Hepatocyte (in vitro differentiated cells): ENCODE measurements around the gene BCOR. TPM values are rescaled to one million over a fixed set of nuclear protein-coding genes. Genes with fewer than 3 reads are reported as not detected.

Source experiments
- DNase-seq: peaks from one replicate; pipeline ENCODE4 v3.0.0-alpha.2; 2016; ENCODE audit warnings: low spot score
- H2AFZ ChIP-seq: fragments of 200-600 bp; sonication (generic); 2 replicates; pipeline ENCODE4 v1.6.0; 2016; ENCODE audit warnings: antibody characterized with exemption, mild to moderate bottlenecking
- H3K27ac ChIP-seq: fragments of 200-600 bp; sonication (generic); 2 replicates; pipeline ENCODE4 v1.5.1; 2016; ENCODE audit warnings: mild to moderate bottlenecking
- H3K27me3 ChIP-seq: fragments of 200-600 bp; sonication (generic); 2 replicates; pipeline ENCODE4 v1.6.1; 2016
- H3K36me3 ChIP-seq: fragments of 200-600 bp; sonication (generic); replicated peaks from 2 replicates; pipeline ENCODE4 v1.5.1; 2016; ENCODE audit warnings: low read depth; ENCODE audit not compliant: insufficient read depth
- H3K4me1 ChIP-seq: fragments of 200-600 bp; sonication (generic); 2 replicates; pipeline ENCODE4 v1.5.1; 2016; ENCODE audit warnings: mild to moderate bottlenecking, moderate library complexity; ENCODE audit not compliant: insufficient read depth
- H3K4me2 ChIP-seq: fragments of 200-600 bp; sonication (generic); 2 replicates; pipeline ENCODE4 v1.6.0; 2016
- H3K4me3 ChIP-seq: fragments of 200-600 bp; sonication (generic); 2 replicates; pipeline ENCODE4 v1.5.1; 2016; ENCODE audit warnings: mild to moderate bottlenecking
- H3K79me2 ChIP-seq: fragments of 200-600 bp; sonication (generic); 2 replicates; pipeline ENCODE4 v1.6.0; 2017; ENCODE audit warnings: mild to moderate bottlenecking
- H3K9me2 ChIP-seq: fragments of 200-600 bp; sonication (generic); replicated peaks from 2 replicates; pipeline ENCODE4 v1.6.0; 2017; ENCODE audit warnings: mild to moderate bottlenecking; ENCODE audit not compliant: insufficient read depth
- H3K9me3 ChIP-seq: fragments of 200-600 bp; sonication (generic); 2 replicates; pipeline ENCODE4 v1.5.1; 2016; ENCODE audit warnings: low read depth, mild to moderate bottlenecking
- H4K20me1 ChIP-seq: fragments of 200-600 bp; sonication (generic); 2 replicates; pipeline ENCODE4 v1.6.0; 2016; ENCODE audit warnings: mild to moderate bottlenecking; ENCODE audit not compliant: insufficient read depth, poor library complexity, severe bottlenecking
- CTCF ChIP-seq: fragments of 200-600 bp; sonication (generic); IDR thresholded peaks from 2 replicates; pipeline ENCODE4 v1.5.1; 2016; ENCODE audit warnings: antibody characterized with exemption, mild to moderate bottlenecking; ENCODE audit not compliant: poor library complexity
- EZH2 ChIP-seq: fragments of 200-600 bp; sonication (generic); IDR thresholded peaks from 2 replicates; pipeline ENCODE4 v1.6.1; 2016; ENCODE audit warnings: antibody characterized with exemption, mild to moderate bottlenecking, borderline replicate concordance
- EZH2phosphoT487 ChIP-seq: fragments of 200-600 bp; sonication (generic); IDR thresholded peaks from one replicate; pipeline ENCODE4 v1.6.1; 2018; ENCODE audit warnings: antibody characterized with exemption, mild to moderate bottlenecking, low read depth, moderate library complexity; ENCODE audit not compliant: unreplicated experiment, severe bottlenecking
- whole genome bisulfite sequencing: methylation state at CpG from one replicate; pipeline ENCODE4 v1.1.6; 2016; ENCODE audit warnings: low lambda C conversion rate; ENCODE audit errors: missing lambda C conversion rate; 5-methylcytosine and 5-hydroxymethylcytosine counted together
- polyA plus RNA-seq: library from polyadenylated mRNA; unstranded; fragments of >200 nt; fragmentation: Nextera tagmentation; extraction: Ambion mirVana; gene quantifications from 2 replicates; pipeline ENCODE4 v1.2.1, GENCODE V29; 2016
- total RNA-seq: library from RNA; depleted of rRNA; stranded (reverse); fragments of >200 nt; gene quantifications from 2 replicates; pipeline ENCODE4 v1.2.3, GENCODE V29; 2014

BCOR gene
- total and polyA plus RNA-seq, 2 experiments from 2014 or later, result 13.6 to 22.9 TPM

DNA sequence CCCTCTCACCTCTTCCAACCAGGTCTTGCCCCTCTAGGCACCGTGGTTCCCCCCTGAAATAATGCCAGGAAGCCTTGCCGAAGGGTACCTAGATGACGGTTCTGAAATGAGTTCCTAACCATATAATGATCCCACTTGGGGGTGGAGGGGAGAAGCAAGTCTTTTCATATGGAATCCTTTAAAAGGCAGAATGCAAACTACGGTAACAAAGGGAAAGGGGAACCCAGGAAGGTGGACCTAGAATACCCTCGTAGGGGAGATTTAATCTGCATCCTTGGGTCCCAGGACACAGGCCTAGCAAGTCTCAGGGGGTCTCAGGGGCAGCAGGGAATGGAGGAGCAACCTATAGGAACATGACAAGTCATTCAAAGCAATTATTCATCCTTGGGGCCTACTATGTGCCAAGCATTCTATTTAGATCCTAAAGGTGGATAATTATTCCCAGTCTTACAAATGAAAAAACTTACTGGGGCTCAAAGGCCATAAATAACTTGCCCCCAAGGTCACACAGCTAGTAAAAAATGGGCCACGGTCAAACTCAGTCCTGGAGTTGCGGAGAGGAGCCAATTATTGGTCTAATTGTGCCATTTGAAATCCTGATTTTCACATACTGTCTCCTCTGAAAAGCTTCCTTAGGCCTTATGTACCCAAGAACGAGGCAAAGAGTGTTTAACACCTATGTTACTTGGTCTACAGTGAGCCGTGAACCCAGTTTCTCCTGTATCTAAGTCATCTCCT, 8.8 kb downstream of the BCOR start:
- no peak overlapping the region for H3K4me3 ChIP-seq
- 71% methylated on average over 9 of the region's 9 CpGs for WGBS
- H3K79me2 ChIP-seq, result peaks cover 93% of the 10 kb centered on the region
- no peaks in the 10 kb centered on the region for H3K9me2 ChIP-seq
- H3K4me2 ChIP-seq, result peak overlapping the region; percentile 88
- no peak overlapping the region for H2AFZ ChIP-seq
- TF ChIP-seq EZH2 (no peak), EZH2phosphoT487 (no peak), CTCF (no peak)
- H3K4me1 ChIP-seq, result peaks cover 92% of the 10 kb centered on the region
- no peaks in the 10 kb centered on the region for H3K9me3 ChIP-seq
- H4K20me1 ChIP-seq, result peaks cover 61% of the 10 kb centered on the region
- H3K27me3 ChIP-seq, result peaks cover 58% of the 10 kb centered on the region
- no peak for DNase-seq
- peak overlapping the region; percentile 82 for H3K27ac ChIP-seq
- H3K36me3 ChIP-seq, result no peaks in the 10 kb centered on the region

GRCh38 chrX:40088299-40088625, 9.5 kb downstream of the BCOR start:
- Histone ChIP-seq H3K36me3 (no peaks in the 10 kb centered on the region), H3K4me3 (no peak overlapping the region), H3K27ac (peak overlapping the region; percentile 82), H3K9me3 (no peaks in the 10 kb centered on the region), H3K9me2 (no peaks in the 10 kb centered on the region), H2AFZ (no peak overlapping the region), H3K4me1 (peaks cover 95% of the 10 kb centered on the region), H4K20me1 (peaks cover 54% of the 10 kb centered on the region), H3K4me2 (peak overlapping the region; percentile 88), H3K79me2 (peaks cover 93% of the 10 kb centered on the region), H3K27me3 (peaks cover 55% of the 10 kb centered on the region)
- no peak for TF ChIP-seq CTCF
- no peak for TF ChIP-seq EZH2phosphoT487
- no peak for TF ChIP-seq EZH2
- 13% methylated on average over 5 of the region's 5 CpGs for WGBS
- no peak for DNase-seq

- TF ChIP-seq EZH2 (no peak), CTCF (no peak), EZH2phosphoT487 (no peak)
- 34% methylated on average over 13 of the region's 13 CpGs for whole genome bisulfite sequencing
These were observed 10.1 kb downstream of the BCOR start for GRCh38 chrX:40087425-40088298.

More at GRCh38 chrX:40087425-40088298, 10.1 kb downstream of the BCOR start:
- no peaks in the 10 kb centered on the region for H3K36me3 ChIP-seq
- H3K9me3 ChIP-seq, result no peaks in the 10 kb centered on the region
- peaks cover 56% of the 10 kb centered on the region for H4K20me1 ChIP-seq
- H3K27ac ChIP-seq, result peak overlapping the region; percentile 82
- peaks cover 96% of the 10 kb centered on the region for H3K4me1 ChIP-seq
- H3K27me3 ChIP-seq, result peaks cover 49% of the 10 kb centered on the region
- peaks cover 91% of the 10 kb centered on the region for H3K79me2 ChIP-seq
- H2AFZ ChIP-seq, result no peak overlapping the region
- H3K9me2 ChIP-seq, result no peaks in the 10 kb centered on the region
- H3K4me3 ChIP-seq, result no peak overlapping the region
- peak overlapping the region; percentile 88 for H3K4me2 ChIP-seq
- no peak for DNase-seq
